AG09319 (cell line): Measurements from ENCODE around the gene MAGI3.

Experiments
- DNase-seq: peaks from one replicate; pipeline ENCODE4 v3.0.0-alpha.2; 2010; ENCODE audit warnings: low read depth; ENCODE audit errors: extremely low read depth
- CTCF ChIP-seq: IDR thresholded peaks from 2 replicates; pipeline ENCODE4 v1.5.1; 2011; ENCODE audit warnings: low read depth, mild to moderate bottlenecking, inconsistent platforms, low read length, moderate library complexity

The MAGI3 gene

GRCh38 chr1:113648478-113648877 lies 258.2 kb downstream of the MAGI3 start:
- DNase-seq: no peak
- TF ChIP-seq CTCF: no peak

GRCh38 chr1:113652771-113653170 lies 262.5 kb downstream of the MAGI3 start:
- no peak for DNase-seq
- TF ChIP-seq CTCF: no peak

GRCh38 chr1:113653741-113654140 lies 263.4 kb downstream of the MAGI3 start:
- TF ChIP-seq CTCF: no peak

GRCh38 chr1:113654883-113655282 lies 264.6 kb downstream of the MAGI3 start:
- TF ChIP-seq CTCF: no peak
- no peak for DNase-seq

More at GRCh38 chr1:113653741-113654140, 263.4 kb downstream of the MAGI3 start:
- no peak for DNase-seq

- TF ChIP-seq CTCF: no peak
- no peak for DNase-seq
Observed at GRCh38 chr1:113657126-113657525, 266.8 kb downstream of the MAGI3 start.

- no peak for DNase-seq
- no peak for TF ChIP-seq CTCF
Observed at GRCh38 chr1:113657556-113658063, 267.3 kb downstream of the MAGI3 start.

GRCh38 chr1:113659035-113659434 lies 268.7 kb downstream of the MAGI3 start:
- DNase-seq: no peak
- TF ChIP-seq CTCF: no peak
